ENCODE measurements around the gene LSM14A.

- TF ChIP-seq POLR2A (IDR thresholded peaks at IDR 0.05; ENCODE audit: control extremely low read depth in 1 of 2, low read depth in 2 of 2, low read length in 2 of 2): no peak
- no peak for TF ChIP-seq CTCF (IDR thresholded peaks at IDR 0.05; ENCODE audit: control extremely low read depth in 1 of 3, insufficient read depth in 1 of 3, low read depth in 1 of 3, low read length in 3 of 3)
- TF ChIP-seq TAF1 (IDR thresholded peaks at IDR 0.05; ENCODE audit: low read depth, low read length): no peak
- no peak for TF ChIP-seq POLR2AphosphoS5 (IDR thresholded peaks at IDR 0.05; ENCODE audit: low read depth, low read length)
- TF ChIP-seq SIRT6 (IDR thresholded peaks at IDR 0.05; ENCODE audit: low read length): no peak
- TF ChIP-seq ATF3 (IDR thresholded peaks at IDR 0.05; ENCODE audit: insufficient read depth, low read depth, low read length): no peak
- no peak for TF ChIP-seq SUZ12 (IDR thresholded peaks at IDR 0.05; ENCODE audit: low read length)
- TF ChIP-seq RXRA (IDR thresholded peaks at IDR 0.05; ENCODE audit: insufficient read depth, low read depth, low read length): no peak
- no peak for TF ChIP-seq CREB1 (IDR thresholded peaks at IDR 0.05)
Observed at GRCh38 chr19:34229721-34230120, 57.4 kb downstream of the LSM14A start.
